ENCODE results near the gene EIF2AK2.
A peak's percentile ranks its signal among the peaks of the same experiment; 100 is the strongest.

The EIF2AK2 gene

GRCh38 chr2:37171624-37171950 lies 14.8 kb upstream of the EIF2AK2 start:
- no peak for DNase-seq (ENCODE audit: low read depth in 2 of 2)

- DNase-seq (ENCODE audit: low read depth in 2 of 2): no peak
These were observed 11.6 kb upstream of the EIF2AK2 start for GRCh38 chr2:37168217-37168981.

- no peak for DNase-seq (ENCODE audit: low read depth in 2 of 2)
These were observed 10.9 kb upstream of the EIF2AK2 start for GRCh38 chr2:37167636-37168180.

GRCh38 chr2:37164757-37165156 lies 8.0 kb upstream of the EIF2AK2 start:
- no peak for DNase-seq (ENCODE audit: low read depth in 2 of 2)

- DNase-seq (ENCODE audit: low read depth in 2 of 2): peak; percentile 10 to 11
These were observed 516 bp downstream of the EIF2AK2 start for GRCh38 chr2:37156071-37156856.

- DNase-seq (ENCODE audit: low read depth in 2 of 2): no peak
These were observed 2.0 kb downstream of the EIF2AK2 start for GRCh38 chr2:37154785-37155184.

- DNase-seq (ENCODE audit: low read depth in 2 of 2): no peak
These were observed 3.6 kb downstream of the EIF2AK2 start for GRCh38 chr2:37153224-37153623.

- DNase-seq (ENCODE audit: low read depth in 2 of 2): no peak
These were observed 7.0 kb downstream of the EIF2AK2 start for GRCh38 chr2:37149626-37150322.

- DNase-seq (ENCODE audit: low read depth in 2 of 2): no peak
These were observed 8.5 kb downstream of the EIF2AK2 start for GRCh38 chr2:37148325-37148724.

GRCh38 chr2:37146062-37146461 lies 10.7 kb downstream of the EIF2AK2 start:
- no peak for DNase-seq (ENCODE audit: low read depth in 2 of 2)

- no peak for DNase-seq (ENCODE audit: low read depth in 2 of 2)
These were observed 12.8 kb downstream of the EIF2AK2 start for GRCh38 chr2:37143974-37144373.

GRCh38 chr2:37142546-37142945 lies 14.2 kb downstream of the EIF2AK2 start:
- no peak for DNase-seq (ENCODE audit: low read depth in 2 of 2)

GRCh38 chr2:37132914-37133313 lies 23.9 kb downstream of the EIF2AK2 start:
- DNase-seq (ENCODE audit: low read depth in 2 of 2): no peak

GRCh38 chr2:37125416-37125815 lies 31.4 kb downstream of the EIF2AK2 start:
- DNase-seq (ENCODE audit: low read depth in 2 of 2): no peak

- no peak for DNase-seq (ENCODE audit: low read depth in 2 of 2)
These were observed 37.6 kb downstream of the EIF2AK2 start for GRCh38 chr2:37119157-37119556.

GRCh38 chr2:37117566-37117965 lies 39.2 kb downstream of the EIF2AK2 start:
- DNase-seq (ENCODE audit: low read depth in 2 of 2): no peak

GRCh38 chr2:37111958-37112357 lies 44.8 kb downstream of the EIF2AK2 start:
- no peak for DNase-seq (ENCODE audit: low read depth in 2 of 2)

GRCh38 chr2:37110306-37111212 lies 46.2 kb downstream of the EIF2AK2 start:
- DNase-seq (ENCODE audit: low read depth in 2 of 2): no peak

- no peak for DNase-seq (ENCODE audit: low read depth in 2 of 2)
These were observed 47.3 kb downstream of the EIF2AK2 start for GRCh38 chr2:37109523-37109922.

- no peak for DNase-seq (ENCODE audit: low read depth in 2 of 2)
These were observed 51.6 kb downstream of the EIF2AK2 start for GRCh38 chr2:37105150-37105549.

GRCh38 chr2:37104178-37104577 lies 52.6 kb downstream of the EIF2AK2 start:
- no peak for DNase-seq (ENCODE audit: low read depth in 2 of 2)
